AG08396 (cell line): ENCODE results near the gene EXOC8.
A peak's percentile ranks its signal among the peaks of the same experiment; 100 is the strongest.

ENCODE experiments used
- DNase-seq: peaks from one replicate; pipeline ENCODE4 v3.0.0; 2012; ENCODE audit warnings: low spot score, mixed read lengths

Gene EXOC8, protein sequence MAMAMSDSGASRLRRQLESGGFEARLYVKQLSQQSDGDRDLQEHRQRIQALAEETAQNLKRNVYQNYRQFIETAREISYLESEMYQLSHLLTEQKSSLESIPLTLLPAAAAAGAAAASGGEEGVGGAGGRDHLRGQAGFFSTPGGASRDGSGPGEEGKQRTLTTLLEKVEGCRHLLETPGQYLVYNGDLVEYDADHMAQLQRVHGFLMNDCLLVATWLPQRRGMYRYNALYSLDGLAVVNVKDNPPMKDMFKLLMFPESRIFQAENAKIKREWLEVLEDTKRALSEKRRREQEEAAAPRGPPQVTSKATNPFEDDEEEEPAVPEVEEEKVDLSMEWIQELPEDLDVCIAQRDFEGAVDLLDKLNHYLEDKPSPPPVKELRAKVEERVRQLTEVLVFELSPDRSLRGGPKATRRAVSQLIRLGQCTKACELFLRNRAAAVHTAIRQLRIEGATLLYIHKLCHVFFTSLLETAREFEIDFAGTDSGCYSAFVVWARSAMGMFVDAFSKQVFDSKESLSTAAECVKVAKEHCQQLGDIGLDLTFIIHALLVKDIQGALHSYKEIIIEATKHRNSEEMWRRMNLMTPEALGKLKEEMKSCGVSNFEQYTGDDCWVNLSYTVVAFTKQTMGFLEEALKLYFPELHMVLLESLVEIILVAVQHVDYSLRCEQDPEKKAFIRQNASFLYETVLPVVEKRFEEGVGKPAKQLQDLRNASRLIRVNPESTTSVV

DNA sequence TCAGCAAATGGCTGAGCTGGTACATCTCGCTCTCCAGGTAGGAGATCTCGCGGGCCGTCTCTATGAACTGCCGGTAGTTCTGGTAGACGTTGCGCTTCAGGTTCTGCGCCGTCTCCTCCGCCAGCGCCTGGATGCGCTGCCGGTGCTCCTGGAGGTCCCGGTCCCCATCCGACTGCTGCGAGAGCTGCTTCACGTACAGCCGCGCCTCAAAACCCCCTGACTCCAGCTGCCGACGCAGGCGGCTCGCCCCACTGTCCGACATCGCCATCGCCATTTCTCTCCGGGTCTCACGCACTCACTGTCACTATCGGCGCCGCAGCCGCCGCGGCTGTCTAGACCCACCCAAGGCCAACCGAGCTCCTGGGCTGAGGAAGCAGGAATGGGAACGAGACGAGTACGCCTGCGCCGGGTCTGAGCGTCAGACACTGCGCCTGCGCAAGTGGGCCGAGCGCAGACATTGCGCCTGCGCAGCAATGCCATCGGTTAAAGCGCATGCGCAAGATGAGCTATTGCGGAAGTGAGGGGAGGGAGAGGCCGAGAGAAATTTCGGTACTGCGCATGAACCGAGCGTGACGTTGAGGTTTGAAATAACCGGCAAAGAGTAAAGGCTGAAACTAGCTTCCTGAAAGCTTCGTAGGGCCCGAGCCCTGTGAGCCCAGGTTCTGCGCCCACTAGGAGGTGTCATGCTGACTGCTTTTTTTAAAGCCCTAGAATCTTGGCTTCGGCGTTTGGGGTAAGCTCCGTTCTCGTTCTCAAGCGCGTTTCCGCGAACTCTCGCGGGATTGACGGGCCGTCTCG, at the start of gene EXOC8:
Gene EXOC8, minus strand, starts transcription at position 381 of the 798 bp plus-strand sequence. Its CDS starts 107 bp downstream, at position 274.
- peak; percentile 99 for DNase-seq

DNA sequence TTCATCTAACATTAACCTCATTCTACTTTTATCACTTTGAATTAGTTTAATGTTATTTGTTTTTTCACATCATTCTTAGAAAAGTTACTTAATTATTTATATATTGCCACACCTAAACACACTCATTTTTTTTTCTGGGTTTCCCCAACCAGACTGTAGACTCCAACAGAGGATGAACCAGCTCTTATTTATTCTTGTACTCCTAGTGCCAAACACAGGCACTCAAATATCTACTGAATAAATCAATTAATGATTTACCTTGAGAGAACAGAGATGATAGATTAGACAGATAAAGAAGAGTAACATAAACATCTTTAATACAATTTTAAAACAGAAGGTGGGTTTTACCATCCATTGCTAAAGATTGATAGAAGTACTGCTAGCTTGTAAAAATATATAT, 48.8 kb upstream of the EXOC8 start:
- DNase-seq: no peak

DNA sequence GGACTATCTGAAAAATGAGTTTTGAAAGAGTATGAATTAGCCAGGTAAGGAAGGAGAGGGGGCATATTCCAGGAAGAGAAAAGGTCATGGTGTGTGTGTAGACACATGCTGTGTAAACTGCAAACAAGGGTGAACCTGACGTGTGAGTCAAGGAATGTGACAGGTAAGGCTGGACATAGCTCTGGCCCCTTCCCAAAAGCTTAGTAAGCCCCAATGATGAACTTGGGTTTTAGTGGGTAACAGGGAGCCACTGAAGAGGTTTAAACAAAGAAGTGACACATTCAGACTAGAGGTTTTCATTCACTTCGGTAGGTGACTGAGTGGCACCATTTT, 47.7 kb upstream of the EXOC8 start:
- no peak for DNase-seq

DNA sequence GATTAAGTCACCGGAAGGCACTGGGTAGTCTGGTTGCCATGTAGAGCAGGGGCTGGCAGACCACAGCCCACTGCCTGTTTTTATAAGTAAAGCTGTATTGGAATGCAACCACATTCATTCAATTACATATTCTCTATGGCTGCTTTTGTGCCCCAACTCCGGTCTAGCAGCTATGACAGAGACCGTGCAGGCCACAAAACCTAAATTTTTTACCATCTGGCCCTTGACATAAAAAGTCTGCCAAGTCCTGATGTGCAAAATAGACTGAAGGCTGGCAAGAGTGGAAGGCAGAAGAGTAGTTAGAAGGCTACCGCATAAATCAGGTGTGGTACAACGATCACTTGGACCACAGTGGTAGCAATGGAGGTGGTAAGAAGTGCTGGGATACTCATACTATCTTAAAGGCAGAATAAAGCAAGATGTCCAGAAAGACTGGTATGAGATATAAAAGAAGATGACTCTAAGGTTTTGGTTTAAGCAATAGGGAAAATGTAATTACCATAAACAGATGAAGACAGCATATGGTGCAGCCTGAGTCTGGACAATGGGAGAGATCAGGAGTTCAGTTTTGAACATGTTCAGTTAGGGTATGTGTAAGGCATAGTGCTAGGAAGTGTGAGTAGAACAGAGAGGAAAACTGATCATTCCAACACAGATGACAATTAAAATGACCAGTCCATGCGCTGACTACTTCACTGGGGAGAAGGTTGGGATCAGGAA, 47.2 kb upstream of the EXOC8 start:
- DNase-seq: no peak

DNA sequence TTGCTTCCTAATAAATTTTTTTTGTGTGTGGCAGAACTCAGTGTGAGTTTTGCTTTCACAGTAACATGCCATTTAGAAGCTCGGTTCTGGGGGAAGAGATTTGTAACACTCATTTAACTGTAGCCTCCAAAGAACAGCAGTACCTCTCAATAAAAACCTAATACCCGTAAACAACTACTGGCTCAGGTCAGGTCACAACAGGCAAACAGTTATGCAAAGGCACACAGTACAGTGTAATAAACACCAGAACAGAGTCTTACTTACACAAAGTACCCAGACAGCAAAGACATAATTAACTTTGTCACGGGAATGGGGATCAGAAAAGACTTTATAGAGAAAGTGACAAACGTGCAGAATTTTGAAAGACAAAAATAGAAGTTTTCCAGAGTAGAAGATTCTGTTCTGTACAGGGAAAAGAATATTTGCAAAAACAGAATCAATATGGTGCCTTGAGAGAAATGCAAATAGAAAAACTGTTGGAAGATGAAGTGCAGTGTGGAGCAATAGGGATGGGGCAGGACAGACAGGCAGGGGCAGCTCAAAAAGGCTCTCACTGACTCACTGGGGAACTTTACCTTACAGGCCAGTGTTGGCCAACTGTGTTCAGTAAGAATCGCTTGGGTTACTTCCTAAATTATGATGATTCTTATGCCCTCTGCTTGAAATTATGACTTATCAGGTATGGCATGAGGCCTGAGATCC, 45.7 kb upstream of the EXOC8 start:
- DNase-seq: no peak

DNA sequence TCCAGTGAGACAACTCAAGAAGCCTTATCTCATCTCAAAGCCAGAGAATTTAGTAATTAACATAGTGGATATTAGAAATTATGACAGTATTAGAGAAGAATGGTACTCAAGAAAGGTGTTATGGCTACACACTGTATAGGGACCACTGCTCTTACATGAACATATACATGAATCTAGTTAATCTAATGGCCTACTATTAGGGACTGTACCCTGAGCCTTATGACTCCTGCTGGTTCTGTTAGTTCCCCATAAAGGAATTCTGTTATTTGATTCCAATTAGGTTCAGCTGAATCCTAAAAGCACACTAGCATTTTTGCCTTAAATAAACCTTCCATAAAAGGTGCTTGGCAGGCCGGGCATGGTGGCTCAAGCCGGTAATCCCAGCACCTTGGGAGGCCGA, 44.8 kb upstream of the EXOC8 start:
- DNase-seq: no peak

DNA sequence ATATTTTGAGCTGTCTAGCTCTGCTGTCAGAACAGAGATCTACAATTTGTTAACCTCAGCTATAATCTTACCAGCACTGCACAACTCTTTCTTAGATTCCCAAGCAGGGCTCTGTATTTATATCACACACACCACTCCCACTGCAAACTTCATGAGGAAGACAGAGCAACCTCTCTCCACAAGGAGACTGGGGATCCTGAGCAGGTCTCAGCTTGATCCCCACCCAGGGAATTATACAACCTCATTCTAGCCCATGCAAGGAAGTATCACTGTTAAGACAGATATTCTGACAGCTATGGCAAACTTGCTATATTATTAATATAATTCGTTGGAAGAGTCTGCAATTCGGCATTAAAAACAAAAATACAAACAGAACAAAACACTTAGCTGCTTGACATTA, 44.1 kb upstream of the EXOC8 start:
- DNase-seq: no peak

DNA sequence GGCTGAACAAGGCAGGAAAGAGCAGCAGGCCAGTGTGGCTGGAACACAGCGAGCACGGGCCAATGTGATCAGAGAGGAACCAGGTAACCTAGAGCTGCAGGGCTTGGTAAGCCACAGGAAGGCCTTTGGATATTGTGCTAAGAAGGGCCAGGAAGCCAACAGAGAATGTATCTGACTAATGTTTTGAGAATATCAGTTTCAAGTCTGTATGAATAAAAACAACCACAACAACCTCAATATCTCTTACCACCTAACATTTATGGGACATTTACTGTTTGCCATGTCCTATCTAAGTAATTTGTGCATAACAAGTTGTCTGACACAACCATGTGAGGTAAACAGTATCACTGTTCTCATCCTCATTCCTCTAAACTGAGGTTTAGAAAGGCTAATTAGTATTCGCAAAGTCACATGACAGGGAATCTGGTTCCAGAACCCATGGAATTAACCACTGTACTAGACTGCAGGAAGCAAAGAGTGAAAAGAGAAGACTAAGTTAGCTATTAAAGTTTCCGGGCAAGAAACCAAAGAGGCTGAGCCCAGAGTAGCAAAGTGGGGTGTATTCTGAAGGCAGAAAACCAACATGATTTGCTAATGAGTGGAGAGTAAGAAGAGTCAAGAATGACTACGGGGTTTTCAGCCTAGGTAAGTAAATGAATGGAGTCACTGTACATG, 39.4 kb upstream of the EXOC8 start:
- no peak for DNase-seq

DNA sequence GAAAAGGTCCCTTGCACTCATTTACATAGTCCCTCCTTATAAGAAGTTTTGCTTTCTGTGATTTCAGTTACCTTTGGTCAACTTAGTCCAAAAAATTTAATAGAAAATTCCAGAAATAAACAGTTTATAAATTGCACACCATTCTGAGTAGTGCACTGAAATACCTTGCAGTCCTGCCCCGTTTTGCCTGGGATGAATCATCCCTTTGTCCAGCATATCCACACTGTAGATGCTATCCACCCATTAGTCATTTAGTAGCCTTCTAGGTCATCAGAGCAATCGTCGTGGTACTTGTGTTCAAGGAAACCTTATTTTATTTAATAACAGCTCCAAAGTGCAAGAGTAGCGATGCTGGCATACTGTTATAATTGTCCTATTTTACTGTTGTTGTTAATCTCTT, 38.4 kb upstream of the EXOC8 start:
- DNase-seq: no peak

DNA sequence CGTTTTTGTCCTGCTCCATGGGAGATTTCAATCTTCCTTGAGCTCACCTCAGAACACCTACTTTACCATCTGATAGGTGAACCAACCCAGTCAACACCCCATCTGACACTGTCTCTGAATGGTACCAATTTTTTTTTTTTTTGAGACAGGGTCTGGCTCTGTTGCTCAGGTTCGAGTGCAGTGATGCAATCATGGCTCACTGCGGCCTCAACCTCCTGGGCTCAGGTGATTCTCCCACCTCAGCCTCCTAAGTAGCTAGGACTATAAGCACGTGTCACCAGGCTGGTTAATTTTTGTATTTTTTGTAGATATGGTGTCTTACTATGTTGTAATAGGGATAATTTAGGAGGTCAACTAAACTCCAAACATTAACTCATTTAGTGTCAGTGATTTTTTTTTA, 36.7 kb upstream of the EXOC8 start:
- no peak for DNase-seq

DNA sequence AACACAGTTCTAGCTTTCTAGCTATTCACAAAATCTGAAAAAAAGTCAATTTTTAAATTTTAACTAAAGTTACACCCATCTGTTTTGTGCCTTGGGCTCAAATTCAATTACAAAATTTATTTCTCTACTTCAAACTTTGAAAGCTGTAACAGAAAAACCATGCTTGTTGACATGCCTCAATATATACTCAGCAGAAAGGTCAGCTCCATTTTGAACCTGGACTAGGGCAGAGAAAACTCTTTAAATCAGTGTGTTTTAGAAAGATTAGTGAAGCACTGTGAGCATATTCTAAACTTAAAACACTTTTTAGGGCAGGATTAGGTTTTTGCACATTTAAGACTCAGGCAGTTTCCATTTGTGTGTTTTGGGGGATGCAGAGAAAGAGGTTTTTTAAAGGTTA, 34.8 kb upstream of the EXOC8 start:
- DNase-seq: no peak

DNA sequence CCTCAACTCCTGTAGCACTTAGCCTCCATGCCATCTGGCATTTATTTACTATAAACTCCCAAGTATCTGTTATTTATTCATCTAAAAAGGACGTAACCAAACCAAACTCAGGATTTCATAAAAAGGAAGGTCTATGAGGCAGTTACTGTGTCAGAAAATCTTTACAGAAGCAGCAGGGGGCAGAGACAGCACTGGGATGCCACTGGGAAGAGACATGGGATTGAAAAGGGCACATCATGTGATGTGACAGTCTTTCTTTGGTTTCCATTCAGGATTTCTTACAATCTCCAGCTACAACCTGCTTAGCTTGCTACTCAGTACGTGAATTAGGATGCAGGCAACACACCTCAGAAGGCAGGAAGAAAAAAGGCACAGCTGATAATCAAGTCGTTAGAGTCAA, 31.6 kb upstream of the EXOC8 start:
- DNase-seq: no peak

DNA sequence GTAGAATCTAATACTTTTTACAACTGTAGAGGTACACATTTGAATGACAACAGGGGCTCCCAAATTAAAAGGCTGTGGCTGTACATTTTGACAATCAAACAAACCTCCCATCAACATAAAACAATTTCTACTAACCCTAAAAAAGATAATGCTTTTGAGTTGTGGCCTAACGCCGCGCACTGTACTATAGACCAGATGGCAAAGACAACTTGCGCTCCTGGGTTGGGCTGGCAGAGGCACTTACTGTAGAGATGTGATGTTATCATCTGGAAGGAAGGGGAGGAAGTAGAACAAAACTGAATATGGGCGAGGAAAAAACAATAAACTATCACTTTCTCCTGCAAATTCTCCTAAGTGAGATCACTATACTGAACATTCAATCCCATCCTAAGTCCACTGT, 26.5 kb upstream of the EXOC8 start:
- no peak for DNase-seq

DNA sequence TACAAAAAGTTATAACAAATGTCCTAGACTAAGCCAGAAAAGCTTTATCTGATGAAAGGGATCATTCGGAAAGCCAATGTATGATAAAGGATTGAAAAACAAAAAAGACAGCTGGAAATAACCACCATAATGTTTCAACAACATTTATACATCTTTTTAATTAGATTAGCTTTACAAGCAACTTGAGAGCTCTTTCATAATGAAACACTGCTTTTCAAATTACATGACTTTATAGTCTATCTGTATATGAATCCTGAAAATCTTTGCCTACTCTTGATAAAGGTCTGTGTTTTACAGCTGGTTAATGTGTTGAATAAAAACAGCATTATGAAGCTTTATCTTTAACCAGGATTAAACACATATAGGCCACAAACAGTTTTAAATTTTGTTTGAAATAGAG, 26.0 kb upstream of the EXOC8 start:
- no peak for DNase-seq

DNA sequence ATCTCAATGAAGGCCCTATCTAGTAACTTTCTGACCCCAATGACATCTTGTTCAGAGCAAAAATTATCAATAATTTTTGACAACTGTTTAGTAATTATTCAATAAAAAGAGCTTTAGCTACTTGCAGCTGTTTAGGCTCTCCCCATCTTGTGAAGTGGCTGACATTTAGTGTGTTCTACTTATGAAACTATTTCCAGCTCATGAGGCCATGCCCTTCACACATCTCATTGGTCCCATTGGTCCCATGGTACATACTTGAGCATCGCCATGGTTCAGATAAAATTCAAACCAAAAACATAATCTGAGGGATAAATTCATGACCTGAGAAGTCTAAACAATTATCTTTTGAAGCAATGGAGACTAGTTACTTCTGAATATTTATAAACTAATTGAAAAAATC, 24.7 kb upstream of the EXOC8 start:
- DNase-seq: no peak

DNA sequence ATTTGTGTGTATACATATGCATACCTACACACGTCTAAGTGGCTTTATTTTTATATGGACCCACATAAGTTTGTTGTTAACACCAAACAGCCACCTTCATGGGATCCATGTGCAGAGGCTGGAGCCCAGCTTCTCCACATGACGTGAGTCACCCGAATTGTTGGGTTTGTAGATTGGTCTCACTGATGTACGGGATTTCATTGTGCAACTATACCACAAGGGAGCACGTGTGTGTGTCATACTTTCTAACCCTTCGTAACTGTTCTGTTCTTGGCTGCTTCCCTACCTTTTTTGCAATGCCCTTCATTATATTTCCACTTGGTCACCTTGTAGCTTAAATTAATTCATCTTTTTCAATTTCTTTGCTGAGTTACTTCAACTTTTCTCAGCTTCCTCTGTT, 21.5 kb upstream of the EXOC8 start:
- DNase-seq: peak; percentile 33

DNA sequence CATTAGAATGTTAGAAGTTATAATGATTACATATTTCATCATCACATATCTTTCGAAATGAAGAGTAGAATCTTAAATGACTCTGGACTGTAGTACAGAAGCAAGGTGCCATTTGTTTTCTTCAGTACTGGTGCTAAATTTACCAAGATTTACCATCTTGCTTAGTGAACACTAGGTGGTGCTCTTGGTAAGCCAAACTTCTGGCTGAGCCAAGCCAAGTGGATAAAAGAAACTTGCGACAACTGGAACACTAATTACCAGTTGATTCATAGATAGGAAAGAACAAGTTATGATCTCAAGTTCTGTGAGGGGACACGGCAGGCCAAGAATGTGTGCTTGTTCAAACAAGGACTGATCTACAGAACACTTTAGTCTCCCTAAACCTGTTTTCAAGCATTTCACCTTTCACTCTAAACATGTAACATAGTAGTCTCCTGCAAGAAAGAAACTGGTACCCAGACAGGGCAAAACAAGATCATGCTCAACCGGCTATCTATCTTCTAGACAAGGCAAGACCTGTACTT, 20.2 kb upstream of the EXOC8 start:
- DNase-seq: peak; percentile 44

DNA sequence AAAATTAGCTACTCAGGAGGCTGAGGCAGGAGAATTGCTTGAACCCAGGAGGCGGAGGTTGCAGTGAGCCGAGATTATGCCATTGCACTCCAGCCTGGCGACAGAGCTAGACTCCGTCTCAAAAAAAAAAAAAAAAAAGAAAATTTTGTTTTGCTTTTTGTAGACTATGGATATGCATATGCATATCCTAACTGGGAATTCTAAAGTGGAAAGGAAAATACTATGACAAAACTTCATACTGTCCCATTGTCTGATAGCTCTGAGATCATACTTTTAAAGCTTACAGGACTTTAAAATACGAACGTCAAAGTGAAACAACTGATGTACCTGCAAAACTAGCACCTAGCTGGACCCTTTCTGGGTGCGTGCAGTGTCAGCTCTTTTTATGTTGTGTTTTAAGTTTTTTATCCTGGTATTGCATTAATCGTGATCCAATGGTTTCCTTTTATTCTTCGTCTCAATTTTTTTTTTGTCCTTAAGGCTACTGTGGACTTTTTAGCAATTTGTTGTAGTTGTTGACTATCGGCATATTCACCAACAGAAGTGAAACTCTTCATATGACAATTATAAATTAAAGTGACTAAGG, 19.6 kb upstream of the EXOC8 start:
- DNase-seq: no peak

DNA sequence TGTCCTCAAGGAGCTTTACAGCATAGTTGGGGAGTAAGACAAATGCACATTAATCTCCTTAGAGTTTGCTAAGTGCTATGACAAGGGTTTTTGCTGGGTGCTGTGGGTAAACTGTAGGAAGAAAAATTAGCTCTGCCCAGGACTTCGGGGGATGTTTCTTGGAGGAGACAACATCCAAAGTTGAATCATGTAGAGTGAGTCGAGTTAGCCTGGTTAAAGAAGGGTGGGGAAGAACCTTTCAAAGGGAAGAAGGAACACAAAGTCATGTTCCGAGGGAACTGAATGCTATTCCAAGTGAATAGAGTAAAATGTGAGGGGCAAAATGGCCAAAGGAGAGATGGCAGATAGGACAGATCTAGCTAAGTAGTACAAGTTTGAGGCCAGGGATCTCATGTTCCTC, 17.5 kb upstream of the EXOC8 start:
- DNase-seq: no peak

DNA sequence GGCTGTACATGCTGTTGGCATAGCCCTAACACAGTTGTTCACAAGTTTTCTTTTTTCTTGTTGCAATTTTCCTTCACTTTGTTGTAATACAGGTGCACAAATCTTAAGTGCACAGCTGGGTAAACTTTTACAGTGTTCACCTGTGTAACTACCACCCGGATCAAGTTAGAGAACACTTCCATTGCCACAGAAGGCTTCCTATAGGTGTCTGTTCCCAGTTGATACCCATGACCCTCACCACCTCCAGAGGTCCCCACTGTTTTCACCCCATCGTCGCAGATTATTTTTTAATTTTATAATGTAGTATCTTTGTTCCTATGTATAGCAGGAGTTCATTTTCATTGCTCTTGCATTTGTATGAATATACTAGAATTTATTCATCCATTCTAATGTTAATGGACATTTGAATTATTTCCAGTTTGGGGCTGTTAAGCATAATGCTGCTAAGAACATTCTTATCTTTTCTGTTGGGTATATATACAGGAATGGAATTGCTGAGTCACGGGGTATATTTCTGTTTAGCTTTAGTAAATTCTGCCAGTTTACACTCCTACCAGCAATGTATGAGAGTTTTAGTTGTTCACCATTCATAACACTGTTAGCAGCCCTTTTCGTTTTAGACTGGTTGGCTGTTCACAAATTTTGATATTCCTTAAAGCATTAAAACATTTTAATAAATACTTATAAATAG, 16.8 kb upstream of the EXOC8 start:
- DNase-seq: no peak
